PC-3 (cell line): Measurements from ENCODE around the gene UBE4B. TPM values are rescaled to one million over a fixed set of nuclear protein-coding genes. Genes with fewer than 3 reads are reported as not detected.
A peak's percentile ranks its signal among the peaks of the same experiment; 100 is the strongest.

Source experiments
- ATAC-seq: fragments of 200-7000 bp; cut with Tn5 transposase; 2 replicates; pipeline ENCODE4 v1.9.1; 2020; ENCODE audit warnings: mild to moderate bottlenecking, moderate library complexity
- BruUV-seq: library from RNA; stranded (reverse); fragments of 400-500 nt; replicated peaks from 2 replicates; lab custom pipeline; 2021; lab: Mats Ljungman, UMichigan
- CTCF ChIA-PET: fragments of 300-600 bp; sonication (Branson Sonifier 250); formaldehyde crosslinking; loops from one replicate; lab custom pipeline; 2022; ENCODE audit warnings: antibody characterized with exemption; lab: Charles Lee
- POLR2A ChIA-PET: fragments of 300-600 bp; sonication (Branson Sonifier 250); formaldehyde crosslinking; loops from one replicate; lab custom pipeline; 2022; ENCODE audit warnings: antibody characterized with exemption; ENCODE audit not compliant: unreplicated experiment; lab: Charles Lee
- DNase-seq: peaks from one replicate; pipeline ENCODE4 v3.0.0-alpha.2; 2015
- H2AFZ ChIP-seq: fragments of 300-600 bp; sonication (generic); 2 replicates; pipeline ENCODE4 v1.6.0; 2016; ENCODE audit warnings: antibody characterized with exemption, low read length
- H3F3A ChIP-seq: fragments of 300-600 bp; sonication (generic); one replicate; pipeline ENCODE4 v1.6.0; 2017; ENCODE audit warnings: antibody characterized with exemption, low read length, control low read depth, mild to moderate bottlenecking; ENCODE audit not compliant: unreplicated experiment
- H3K27ac ChIP-seq: fragments of 300-600 bp; sonication (generic); 2 replicates; pipeline ENCODE4 v1.5.1; 2016; ENCODE audit warnings: mild to moderate bottlenecking, low read length
- H3K27me3 ChIP-seq: fragments of 300-600 bp; sonication (generic); 2 replicates; pipeline ENCODE4 v1.6.1; 2016; ENCODE audit warnings: low read length, mixed read lengths
- H3K36me3 ChIP-seq: fragments of 300-600 bp; sonication (generic); 2 replicates; pipeline ENCODE4 v1.6.1; 2016; ENCODE audit warnings: low read depth, mixed run types, low read length, mixed read lengths
- H3K4me1 ChIP-seq: fragments of 300-600 bp; sonication (generic); 2 replicates; pipeline ENCODE4 v1.5.1; 2016; ENCODE audit warnings: low read length; ENCODE audit not compliant: insufficient read depth
- H3K4me2 ChIP-seq: fragments of 300-600 bp; sonication (generic); 2 replicates; pipeline ENCODE4 v1.6.0; 2016; ENCODE audit warnings: low read length
- H3K4me3 ChIP-seq: fragments of 300-600 bp; sonication (generic); 2 replicates; pipeline ENCODE4 v1.5.1; 2016; ENCODE audit warnings: mild to moderate bottlenecking, low read length, mixed read lengths
- H3K79me2 ChIP-seq: fragments of 300-600 bp; sonication (generic); 2 replicates; pipeline ENCODE4 v1.6.1; 2017; ENCODE audit warnings: low read length, mixed read lengths
- H3K9ac ChIP-seq: fragments of 300-600 bp; sonication (generic); 2 replicates; pipeline ENCODE4 v1.6.0; 2016; ENCODE audit warnings: mild to moderate bottlenecking, low read length
- H3K9me2 ChIP-seq: fragments of 300-600 bp; sonication (generic); replicated peaks from 2 replicates; pipeline ENCODE4 v1.6.1; 2016; ENCODE audit warnings: mixed run types, low read length, mixed read lengths
- H3K9me3 ChIP-seq: fragments of 300-600 bp; sonication (generic); 2 replicates; pipeline ENCODE4 v1.6.1; 2016; ENCODE audit warnings: low read length, mixed read lengths
- H4K20me1 ChIP-seq: fragments of 300-600 bp; sonication (generic); 2 replicates; pipeline ENCODE4 v1.6.1; 2016; ENCODE audit warnings: low read length, mixed read lengths
- CTCF ChIP-seq: fragments of 300-600 bp; sonication (generic); conservative IDR thresholded peaks from 2 replicates; pipeline ENCODE4 v1.5.1; 2017; ENCODE audit warnings: antibody characterized with exemption, low read depth, mild to moderate bottlenecking, low read length
- EZH2 ChIP-seq: fragments of 300-600 bp; sonication (generic); IDR thresholded peaks from one replicate; pipeline ENCODE4 v1.6.1; 2017; ENCODE audit warnings: antibody characterized with exemption, mild to moderate bottlenecking, low read length; ENCODE audit not compliant: unreplicated experiment
- EZH2phosphoT487 ChIP-seq: fragments of 300-600 bp; sonication (generic); IDR thresholded peaks from 2 replicates; pipeline ENCODE4 v1.6.1; 2018; ENCODE audit warnings: mild to moderate bottlenecking, antibody characterized with exemption, low read length, borderline replicate concordance
- intact Hi-C: fragments of 100-400 bp; cut with micrococcal nuclease; formaldehyde crosslinking; loops from 2 replicates; pipeline ENCODE4 v1.9.0; 2023
- total RNA-seq: library from RNA; depleted of rRNA; stranded (reverse); fragments of >200 nt; gene quantifications from 2 replicates; pipeline ENCODE4 v1.2.3, GENCODE V29; 2014

UBE4B gene
- total RNA-seq, 1 experiment from 2014 or later = 37.9 TPM

GRCh38 chr1:10161541-10162290 lies 129.0 kb downstream of the UBE4B start:
- DNase-seq = no peak
- no peaks in the 10 kb centered on the region for H3K79me2 ChIP-seq
- no peaks in the 10 kb centered on the region for H4K20me1 ChIP-seq
- H3K27ac ChIP-seq = no peak overlapping the region
- H3K9me2 ChIP-seq = no peaks in the 10 kb centered on the region
- TF ChIP-seq EZH2 (no peak), CTCF (no peak), EZH2phosphoT487 (no peak)
- no peak overlapping the region for H2AFZ ChIP-seq
- no peaks in the 10 kb centered on the region for H3K27me3 ChIP-seq
- H3K4me1 ChIP-seq = no peaks in the 10 kb centered on the region
- intact Hi-C loops = no loop called here
- no peak for ATAC-seq
- H3K9ac ChIP-seq = no peak overlapping the region
- H3K36me3 ChIP-seq = peaks cover 10% of the 10 kb centered on the region; the same call in 1 of the 2 replicates
- H3K9me3 ChIP-seq = no peaks in the 10 kb centered on the region
- CTCF ChIA-PET = no interaction called here
- H3K4me3 ChIP-seq = no peak overlapping the region
- no TSS peak for BruUV-seq
- no peaks in the 10 kb centered on the region for H3F3A ChIP-seq
- POLR2A ChIA-PET = no interaction called here
- H3K4me2 ChIP-seq = no peak overlapping the region

- peak overlapping the region; percentile 91 for H3K27ac ChIP-seq
- ATAC-seq = no peak
- H2AFZ ChIP-seq = no peak overlapping the region
- H3K27me3 ChIP-seq = no peaks in the 10 kb centered on the region
- intact Hi-C loops = no loop called here
- no peaks in the 10 kb centered on the region for H3K9me2 ChIP-seq
- POLR2A ChIA-PET = interaction anchor here (0.6 kb wide), 1 partner anchor 97 kb away, joined by 3 read pairs; no protein-coding TSS in a partner anchor
- no peak for TF ChIP-seq EZH2
- CTCF ChIA-PET = no interaction called here
- H3F3A ChIP-seq = peaks cover 5% of the 10 kb centered on the region
- H3K79me2 ChIP-seq = no peaks in the 10 kb centered on the region
- BruUV-seq = no TSS peak
- peaks cover 27% of the 10 kb centered on the region for H3K4me1 ChIP-seq
- H3K9me3 ChIP-seq = no peaks in the 10 kb centered on the region
- H3K4me2 ChIP-seq = no peak overlapping the region
- no peaks in the 10 kb centered on the region for H4K20me1 ChIP-seq
- H3K9ac ChIP-seq = no peak overlapping the region
- H3K36me3 ChIP-seq = peaks cover 8% of the 10 kb centered on the region; the same call in 1 of the 2 replicates
- no peak overlapping the region for H3K4me3 ChIP-seq
- DNase-seq = no peak
Observed at GRCh38 chr1:10168912-10169514, 136.3 kb downstream of the UBE4B start.

GRCh38 chr1:10170239-10170574 lies 137.4 kb downstream of the UBE4B start:
- ChIA-PET POLR2A (no interaction called here), CTCF (interaction anchor here (0.7 kb wide), 1 partner anchor 40 kb away, joined by 3 read pairs; the partner anchor contains the start of gene KIF1B)
- peaks cover 5% of the 10 kb centered on the region for H3F3A ChIP-seq
- no peaks in the 10 kb centered on the region for H3K9me3 ChIP-seq
- H3K4me1 ChIP-seq = peaks cover 27% of the 10 kb centered on the region
- BruUV-seq = no TSS peak
- H3K36me3 ChIP-seq = peaks cover 3% of the 10 kb centered on the region; the same call in 1 of the 2 replicates
- H4K20me1 ChIP-seq = no peaks in the 10 kb centered on the region
- TF ChIP-seq CTCF = no peak
- TF ChIP-seq EZH2 = no peak
- TF ChIP-seq EZH2phosphoT487 = no peak
- H3K4me2 ChIP-seq = peak overlapping the region; percentile 42
- intact Hi-C loops = no loop called here
- no peaks in the 10 kb centered on the region for H3K79me2 ChIP-seq
- DNase-seq (peak; percentile 88), ATAC-seq (peak; percentile 94)
- H3K4me3 ChIP-seq = no peak overlapping the region
- no peak overlapping the region for H2AFZ ChIP-seq
- H3K27ac ChIP-seq = peak overlapping the region; percentile 91
- no peaks in the 10 kb centered on the region for H3K9me2 ChIP-seq
- peak overlapping the region; percentile 49 for H3K9ac ChIP-seq
- H3K27me3 ChIP-seq = no peaks in the 10 kb centered on the region
